CD4-positive, CD25-positive, alpha-beta regulatory T cell (primary cell): Measurements from ENCODE around the gene MAPK1. TPM values are rescaled to one million over a fixed set of nuclear protein-coding genes. Genes with fewer than 3 reads are reported as not detected.
A peak's percentile ranks its signal among the peaks of the same experiment; 100 is the strongest.
"Not testable (repeated sequence)": the region's sequence is repeated elsewhere in the genome, so short reads cannot be mapped to it uniquely, and the experiment has no call there.

Experiments used
- ATAC-seq, 2 donors: fragments of 150-1000 bp; cut with Tn5 transposase; one replicate each; pipeline ENCODE4 v1.10.0; 2021; ENCODE audit warnings: low read depth in 2 of 2, moderate number of reproducible peaks in 2 of 2, moderate library complexity in 1 of 2
- DNase-seq, 3 donors: peaks; one replicate each; pipeline versions ENCODE4 v3.0.0 to v3.0.0-alpha.2; 2012 to 2022; ENCODE audit warnings: mixed read lengths in 1 of 3
- H3K27ac ChIP-seq: one replicate; pipeline ENCODE4 v1.7.0; 2013; ENCODE audit warnings: mild to moderate bottlenecking, low read length; ENCODE audit not compliant: insufficient read depth, poor library complexity, severe bottlenecking
- H3K27me3 ChIP-seq: one replicate; pipeline ENCODE4 v1.7.0; 2013; ENCODE audit warnings: low read length; ENCODE audit not compliant: control insufficient read depth, insufficient read depth
- H3K36me3 ChIP-seq: one replicate; pipeline ENCODE4 v1.7.0; 2013; ENCODE audit warnings: mild to moderate bottlenecking, low read length, moderate library complexity; ENCODE audit not compliant: control insufficient read depth, insufficient read depth
- H3K4me1 ChIP-seq: 2 replicates; pipeline ENCODE4 v1.7.0; 2013; ENCODE audit warnings: mild to moderate bottlenecking, low read length; ENCODE audit not compliant: insufficient read depth, control insufficient read depth, poor library complexity, severe bottlenecking
- H3K4me3 ChIP-seq: one replicate; pipeline ENCODE4 v1.7.0; 2013; ENCODE audit warnings: low read depth, mild to moderate bottlenecking, low read length, moderate library complexity
- H3K9me3 ChIP-seq, 2 experiments: 1 replicate in 1 of 2; 2 replicates in 1 of 2; pipeline ENCODE4 v1.7.0; 2013; ENCODE audit warnings: low read length in 2 of 2, mild to moderate bottlenecking in 1 of 2, moderate library complexity in 1 of 2; ENCODE audit not compliant: control insufficient read depth in 2 of 2
- H3K27ac Mint-ChIP-seq, 3 donors: one replicate each; pipeline ENCODE4 v1.8.0; 2020 to 2022; ENCODE audit warnings: mild to moderate bottlenecking in 3 of 3, mixed read lengths in 3 of 3, moderate library complexity in 2 of 3
- H3K27me3 Mint-ChIP-seq: one replicate; pipeline ENCODE4 v1.8.0; 2022; ENCODE audit warnings: mild to moderate bottlenecking, mixed read lengths
- H3K36me3 Mint-ChIP-seq: one replicate; pipeline ENCODE4 v1.8.0; 2020; ENCODE audit warnings: mixed read lengths
- H3K4me1 Mint-ChIP-seq, 4 donors: one replicate each; pipeline ENCODE4 v1.8.0; 2020 to 2022; ENCODE audit warnings: mixed read lengths in 4 of 4, mild to moderate bottlenecking in 1 of 4
- H3K4me3 Mint-ChIP-seq, 4 donors: one replicate each; pipeline ENCODE4 v1.8.0; 2020 to 2022; ENCODE audit warnings: mild to moderate bottlenecking in 4 of 4, mixed read lengths in 4 of 4, moderate library complexity in 3 of 4
- H3K9me3 Mint-ChIP-seq, 7 donors: one replicate each; pipeline ENCODE4 v1.8.0; 2020 to 2022; ENCODE audit warnings: mixed read lengths in 7 of 7, mild to moderate bottlenecking in 3 of 7, moderate library complexity in 2 of 7
- polyA plus RNA-seq, 4 donors: library from polyadenylated mRNA; unstranded; fragments of 300-500 nt; fragmentation: Illumina TruSeq; gene quantifications; one replicate each; pipeline ENCODE4 v1.2.3, GENCODE V29; 2021
- total RNA-seq: library from RNA; stranded (reverse); gene quantifications from one replicate; pipeline ENCODE4 v1.2.3, GENCODE V29; 2022

Gene MAPK1
- total and polyA plus RNA-seq, 5 donors from 2014 or later = 46.5 to 88.0 (median 75.3) TPM

- ATAC-seq (no peak), DNase-seq (no peak)
- Histone ChIP-seq H3K9me3 (no peaks in the 10 kb centered on the region), H3K4me3 (peak overlapping the region; percentile 21), H3K4me1 (peaks cover 46% of the 10 kb centered on the region), H3K27ac (no peak overlapping the region), H3K36me3 (no peaks in the 10 kb centered on the region), H3K27me3 (no peaks in the 10 kb centered on the region)
- Mint-ChIP-seq H3K27ac (peak overlapping the region in 2 of 3 donors; percentile 22 to 68), H3K9me3 (no peaks in the 10 kb centered on the region), H3K4me1 (peaks cover 16 to 85% (median 55%) of the 10 kb centered on the region in 4 donors), H3K36me3 (peaks cover 6% of the 10 kb centered on the region), H3K27me3 (no peaks in the 10 kb centered on the region), H3K4me3 (peak overlapping the region in 2 of 4 donors; percentile 17 to 44)
These were observed 43.6 kb downstream of the MAPK1 start for GRCh38 chr22:21823740-21824444.

- peaks cover 25 to 86% (median 49%) of the 10 kb centered on the region in 4 donors for H3K4me1 Mint-ChIP-seq
- no peaks in the 10 kb centered on the region for H3K9me3 Mint-ChIP-seq
These were observed 48.2 kb downstream of the MAPK1 start for GRCh38 chr22:21819183-21819770.

GRCh38 chr22:21818487-21819182 lies 48.8 kb downstream of the MAPK1 start:
- Mint-ChIP-seq H3K27ac (peak overlapping the region; percentile 90 to 99 (median 98)), H3K9me3 (no peaks in the 10 kb centered on the region), H3K4me1 (peaks cover 30 to 86% (median 51%) of the 10 kb centered on the region in 4 donors), H3K4me3 (peak overlapping the region; percentile 44 to 70 (median 61)), H3K27me3 (no peaks in the 10 kb centered on the region), H3K36me3 (peaks cover 3% of the 10 kb centered on the region)
- no peaks in the 10 kb centered on the region for H3K9me3 ChIP-seq
- ATAC-seq = no peak
- H3K4me3 ChIP-seq = peak overlapping the region; percentile 1
- H3K27me3 ChIP-seq = no peaks in the 10 kb centered on the region
- no peaks in the 10 kb centered on the region for H3K36me3 ChIP-seq
- peaks cover 51% of the 10 kb centered on the region for H3K4me1 ChIP-seq
- no peak for DNase-seq
- H3K27ac ChIP-seq = peak overlapping the region; percentile 87

More at GRCh38 chr22:21819183-21819770, 48.2 kb downstream of the MAPK1 start:
- peak overlapping the region in 2 of 4 donors; percentile 24 to 66 for H3K4me3 Mint-ChIP-seq
- DNase-seq (no peak), ATAC-seq (no peak)
- H3K27me3 Mint-ChIP-seq = no peaks in the 10 kb centered on the region
- Histone ChIP-seq H3K9me3 (no peaks in the 10 kb centered on the region), H3K27me3 (no peaks in the 10 kb centered on the region), H3K36me3 (no peaks in the 10 kb centered on the region), H3K4me1 (peaks cover 58% of the 10 kb centered on the region), H3K4me3 (peak overlapping the region; percentile 1), H3K27ac (no peak overlapping the region)
- peak overlapping the region; percentile 90 to 99 (median 98) for H3K27ac Mint-ChIP-seq
- H3K36me3 Mint-ChIP-seq = peaks cover 3% of the 10 kb centered on the region

GRCh38 chr22:21817497-21817853 lies 50.0 kb downstream of the MAPK1 start:
- Histone ChIP-seq H3K4me1 (peaks cover 54% of the 10 kb centered on the region), H3K27ac (peak overlapping the region; percentile 87), H3K4me3 (peak overlapping the region; percentile 70)
- not testable (repeated sequence) for DNase-seq, H3K27me3 ChIP-seq, H3K36me3 Mint-ChIP-seq, H3K36me3 ChIP-seq, ATAC-seq, H3K9me3 ChIP-seq, H3K9me3 Mint-ChIP-seq, H3K27me3 Mint-ChIP-seq
- peak overlapping the region; percentile 90 to 99 (median 98) for H3K27ac Mint-ChIP-seq
- peak overlapping the region; percentile 64 to 93 (median 79) for H3K4me3 Mint-ChIP-seq
- peaks cover 35 to 84% (median 52%) of the 10 kb centered on the region in 4 donors for H3K4me1 Mint-ChIP-seq

- Histone ChIP-seq H3K4me3 (peak overlapping the region; percentile 70), H3K36me3 (no peaks in the 10 kb centered on the region), H3K27ac (peak overlapping the region; percentile 87), H3K27me3 (no peaks in the 10 kb centered on the region), H3K4me1 (peaks cover 54% of the 10 kb centered on the region), H3K9me3 (no peaks in the 10 kb centered on the region)
- ATAC-seq = peak; percentile 94 to 96
- H3K9me3 Mint-ChIP-seq = no peaks in the 10 kb centered on the region
- peaks cover 3% of the 10 kb centered on the region for H3K36me3 Mint-ChIP-seq
- H3K27me3 Mint-ChIP-seq = no peaks in the 10 kb centered on the region
- peak; percentile 6 to 84 (median 77) for DNase-seq
- peaks cover 41 to 85% (median 57%) of the 10 kb centered on the region in 4 donors for H3K4me1 Mint-ChIP-seq
- peak overlapping the region; percentile 90 to 99 (median 98) for H3K27ac Mint-ChIP-seq
- peak overlapping the region; percentile 64 to 93 (median 79) for H3K4me3 Mint-ChIP-seq
These were observed 50.5 kb downstream of the MAPK1 start for GRCh38 chr22:21816787-21817496.

GRCh38 chr22:21816472-21816786 lies 51.0 kb downstream of the MAPK1 start:
- Histone ChIP-seq H3K27ac (peak overlapping the region; percentile 87), H3K36me3 (no peaks in the 10 kb centered on the region), H3K4me3 (peak overlapping the region; percentile 70), H3K9me3 (no peaks in the 10 kb centered on the region), H3K27me3 (no peaks in the 10 kb centered on the region), H3K4me1 (peaks cover 54% of the 10 kb centered on the region)
- Mint-ChIP-seq H3K36me3 (peaks cover 3% of the 10 kb centered on the region), H3K27me3 (no peaks in the 10 kb centered on the region), H3K27ac (peak overlapping the region; percentile 90 to 99 (median 98)), H3K4me3 (peak overlapping the region; percentile 64 to 93 (median 79)), H3K4me1 (peaks cover 42 to 85% (median 58%) of the 10 kb centered on the region in 4 donors), H3K9me3 (no peaks in the 10 kb centered on the region)
- ATAC-seq = no peak
- DNase-seq = no peak

- Histone ChIP-seq H3K4me1 (peaks cover 54% of the 10 kb centered on the region), H3K27ac (peak overlapping the region; percentile 87), H3K36me3 (no peaks in the 10 kb centered on the region), H3K9me3 (no peaks in the 10 kb centered on the region), H3K4me3 (peak overlapping the region; percentile 70), H3K27me3 (no peaks in the 10 kb centered on the region)
- H3K36me3 Mint-ChIP-seq = peaks cover 3% of the 10 kb centered on the region
- H3K27me3 Mint-ChIP-seq = no peaks in the 10 kb centered on the region
- no peak for ATAC-seq
- peak overlapping the region; percentile 90 to 99 (median 98) for H3K27ac Mint-ChIP-seq
- H3K4me1 Mint-ChIP-seq = peaks cover 38 to 83% (median 55%) of the 10 kb centered on the region in 4 donors
- no peaks in the 10 kb centered on the region for H3K9me3 Mint-ChIP-seq
- no peak for DNase-seq
- peak overlapping the region; percentile 64 to 93 (median 79) for H3K4me3 Mint-ChIP-seq
These were observed 51.5 kb downstream of the MAPK1 start for GRCh38 chr22:21815958-21816357.
